ENCODE measurements around the gene KAT14. TPM values are rescaled to one million over a fixed set of nuclear protein-coding genes. Genes with fewer than 3 reads are reported as not detected.

The KAT14 gene
- total RNA-seq, 1 experiment from 2014 or later = 24.1 TPM

GRCh38 chr20:18190338-18191233 is 52.9 kb downstream of the KAT14 start:
- Mint-ChIP-seq H3K36me3 (peaks cover 20% of the 10 kb centered on the region), H3K27me3 (ENCODE audit: low read depth) (no peaks in the 10 kb centered on the region), H3K4me3 (no peak overlapping the region), H3K4me1 (no peaks in the 10 kb centered on the region), H3K9me3 (no peaks in the 10 kb centered on the region), H3K27ac (no peak overlapping the region)
- POLR2A ChIA-PET = no interaction called here
- ATAC-seq (peak; percentile 99), DNase-seq (ENCODE audit: low spot score) (peak; percentile 34)
- CTCF ChIA-PET = interaction anchor here (0.6 to 2.6 kb wide), 12 partner anchors 8 to 160 kb away, joined by 3 to 17 read pairs (median 4); no protein-coding TSS in a partner anchor
- TF ChIP-seq ATF6 (CRISPR knock-in tag; IDR thresholded peaks at IDR 0.05) (no peak), NFATC4 (CRISPR knock-in tag; IDR thresholded peaks at IDR 0.05) (no peak), ZNF416 (CRISPR knock-in tag; IDR thresholded peaks at IDR 0.05) (no peak), TEAD4 (CRISPR knock-in tag; IDR thresholded peaks at IDR 0.05) (no peak), USF1 (CRISPR knock-in tag; IDR thresholded peaks at IDR 0.05) (no peak), PREB (CRISPR knock-in tag; IDR thresholded peaks at IDR 0.05; ENCODE audit: borderline replicate concordance) (no peak), PRDM15 (CRISPR knock-in tag; IDR thresholded peaks at IDR 0.05) (no peak), PRRX2 (CRISPR knock-in tag; IDR thresholded peaks at IDR 0.05) (no peak), E2F5 (CRISPR knock-in tag; IDR thresholded peaks at IDR 0.05) (no peak), ATF1 (CRISPR knock-in tag; IDR thresholded peaks at IDR 0.05) (no peak), CDX4 (CRISPR knock-in tag; IDR thresholded peaks at IDR 0.05; ENCODE audit: borderline replicate concordance) (no peak), E2F4 (CRISPR knock-in tag; IDR thresholded peaks at IDR 0.05; ENCODE audit: borderline replicate concordance, low read depth) (no peak), ZSCAN18 (CRISPR knock-in tag; IDR thresholded peaks at IDR 0.05) (no peak)
